Trophoblast cell (in vitro differentiated cells and primary cell): ENCODE data around the gene FAM117B.
A peak's percentile ranks its signal among the peaks of the same experiment; 100 is the strongest.

Experiments used
- DNase-seq, 2 donors: peaks; one replicate each; pipeline ENCODE4 v3.0.0-alpha.2; 2016
- H2AFZ ChIP-seq: 2 replicates; pipeline ENCODE4 v1.6.1; 2013; ENCODE audit warnings: low read length, moderate library complexity, mild to moderate bottlenecking; ENCODE audit not compliant: insufficient read depth, poor library complexity
- H2AK5ac ChIP-seq: 2 replicates; pipeline ENCODE4 v1.6.1; 2013; ENCODE audit warnings: mild to moderate bottlenecking, low read length
- H2BK120ac ChIP-seq: 2 replicates; pipeline ENCODE4 v1.6.1; 2013; ENCODE audit warnings: low read length, mild to moderate bottlenecking, moderate library complexity; ENCODE audit not compliant: insufficient read depth, poor library complexity
- H2BK12ac ChIP-seq: 2 replicates; pipeline ENCODE4 v1.6.1; 2013; ENCODE audit warnings: mild to moderate bottlenecking, low read length, moderate library complexity
- H2BK5ac ChIP-seq: 2 replicates; pipeline ENCODE4 v1.6.1; 2013; ENCODE audit warnings: low read length, low read depth, moderate library complexity, mild to moderate bottlenecking; ENCODE audit not compliant: poor library complexity
- H3K14ac ChIP-seq: 2 replicates; pipeline ENCODE4 v1.6.1; 2013; ENCODE audit warnings: mild to moderate bottlenecking, low read length
- H3K18ac ChIP-seq: 2 replicates; pipeline ENCODE4 v1.6.1; 2013; ENCODE audit warnings: mild to moderate bottlenecking, low read length
- H3K23ac ChIP-seq: 2 replicates; pipeline ENCODE4 v1.6.1; 2013; ENCODE audit warnings: low read length
- H3K27ac ChIP-seq: 2 replicates; pipeline ENCODE4 v1.5.1; 2013; ENCODE audit warnings: low read depth, mild to moderate bottlenecking, inconsistent platforms, low read length, moderate library complexity
- H3K27me3 ChIP-seq: 2 replicates; pipeline ENCODE4 v1.6.1; 2013; ENCODE audit warnings: inconsistent platforms, mild to moderate bottlenecking, low read length, moderate library complexity; ENCODE audit not compliant: insufficient read depth
- H3K36me3 ChIP-seq, 2 experiments: 1 replicate in 1 of 2; 2 replicates in 1 of 2; pipeline ENCODE4 v1.6.1; 2013; ENCODE audit warnings: low read length in 2 of 2, mild to moderate bottlenecking in 2 of 2, moderate library complexity in 1 of 2; ENCODE audit not compliant: insufficient read depth in 2 of 2, control insufficient read depth in 1 of 2
- H3K4ac ChIP-seq: 2 replicates; pipeline ENCODE4 v1.6.1; 2013; ENCODE audit warnings: low read depth, mild to moderate bottlenecking, low read length, moderate library complexity
- H3K4me1 ChIP-seq, 2 experiments: 1 replicate in 1 of 2; 2 replicates in 1 of 2; pipeline ENCODE4 v1.6.1; 2013; ENCODE audit warnings: low read length in 2 of 2, mild to moderate bottlenecking in 2 of 2, moderate library complexity in 1 of 2; ENCODE audit not compliant: insufficient read depth in 2 of 2, control insufficient read depth in 1 of 2
- H3K4me2 ChIP-seq: 2 replicates; pipeline ENCODE4 v1.6.1; 2013; ENCODE audit warnings: inconsistent platforms, mild to moderate bottlenecking, low read length, moderate library complexity
- H3K4me3 ChIP-seq: 2 replicates; pipeline ENCODE4 v1.5.1; 2013; ENCODE audit warnings: mild to moderate bottlenecking, low read depth, low read length, inconsistent platforms
- H3K79me1 ChIP-seq: one replicate; pipeline ENCODE4 v1.6.1; 2013; ENCODE audit warnings: low read length
- H3K79me2 ChIP-seq: 2 replicates; pipeline ENCODE4 v1.6.1; 2013; ENCODE audit warnings: low read length, mild to moderate bottlenecking; ENCODE audit not compliant: control insufficient read depth, insufficient read depth, poor library complexity
- H3K9ac ChIP-seq: 2 replicates; pipeline ENCODE4 v1.6.1; 2013; ENCODE audit warnings: mild to moderate bottlenecking, low read length
- H3K9me3 ChIP-seq: 2 replicates; pipeline ENCODE4 v1.6.1; 2013; ENCODE audit warnings: low read depth, mild to moderate bottlenecking, control low read depth, inconsistent platforms, low read length; ENCODE audit not compliant: insufficient read depth
- H4K12ac ChIP-seq: 2 replicates; pipeline ENCODE4 v1.6.1; 2013; ENCODE audit warnings: low read depth, mild to moderate bottlenecking, low read length, moderate library complexity
- H4K8ac ChIP-seq: 2 replicates; pipeline ENCODE4 v1.6.1; 2013; ENCODE audit warnings: low read depth, mild to moderate bottlenecking, low read length, moderate library complexity
- H4K91ac ChIP-seq: one replicate; pipeline ENCODE4 v1.6.1; 2013; ENCODE audit warnings: low read depth, mild to moderate bottlenecking, low read length, moderate library complexity
- WGBS: extraction: QIAGEN DNeasy Blood & Tissue Kit; methylation state at CpG from one replicate; pipeline ENCODE4 v1.1.7; 2013; ENCODE audit warnings: missing lambda C conversion rate; ENCODE audit not compliant: insufficient read length, insufficient coverage; ENCODE audit errors: extremely low coverage; 5-methylcytosine and 5-hydroxymethylcytosine counted together

The FAM117B gene

DNA sequence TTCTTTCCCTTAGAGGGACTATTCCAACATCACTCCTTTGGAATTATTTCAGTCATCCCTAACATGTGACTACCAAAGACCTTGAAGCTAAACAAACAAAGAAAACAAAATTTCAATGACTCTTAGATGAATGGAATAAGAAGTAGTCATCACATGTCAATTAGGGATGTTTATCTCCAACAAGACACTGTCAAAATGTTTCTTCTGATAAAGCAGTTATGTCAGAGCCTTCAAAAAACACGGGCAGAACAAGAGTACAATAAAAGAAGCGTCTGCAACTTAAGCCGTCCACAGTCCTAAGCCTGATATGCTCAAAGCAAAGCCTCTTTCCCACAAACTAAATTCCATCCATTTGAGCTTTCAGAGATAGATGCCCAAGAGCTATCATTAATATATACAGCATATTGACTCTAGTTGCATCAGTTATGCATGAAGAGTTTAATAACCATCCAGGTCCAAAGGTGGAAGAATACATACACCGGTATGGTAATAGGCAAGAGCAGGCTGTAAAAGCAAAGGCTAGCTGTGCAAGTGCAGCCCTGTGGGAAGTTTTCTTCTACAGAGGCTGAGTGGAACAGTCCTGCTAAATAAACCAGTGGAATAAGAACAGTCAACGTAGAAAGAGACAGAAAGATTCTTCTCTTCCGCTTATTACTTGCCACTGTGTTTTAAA lies 138.7 kb downstream of the FAM117B start:
- DNase-seq: no peak
- H3K23ac ChIP-seq: no peak overlapping the region
- no peak overlapping the region for H2BK5ac ChIP-seq
- WGBS: no CpG with 5 or more reads among the region's 6 CpGs
- H4K12ac ChIP-seq: no peak overlapping the region
- H4K91ac ChIP-seq: no peak overlapping the region
- no peak overlapping the region for H3K9ac ChIP-seq
- no peak overlapping the region for H3K4me2 ChIP-seq
- no peak overlapping the region for H2AK5ac ChIP-seq
- no peak overlapping the region for H2AFZ ChIP-seq
- H3K14ac ChIP-seq: no peak overlapping the region
- no peak overlapping the region for H2BK120ac ChIP-seq
- no peaks in the 10 kb centered on the region for H3K79me1 ChIP-seq
- no peaks in the 10 kb centered on the region for H3K27me3 ChIP-seq
- no peak overlapping the region for H3K27ac ChIP-seq
- H3K4me3 ChIP-seq: no peak overlapping the region
- H3K4ac ChIP-seq: no peak overlapping the region
- no peak overlapping the region for H4K8ac ChIP-seq
- H2BK12ac ChIP-seq: no peak overlapping the region
- no peak overlapping the region for H3K18ac ChIP-seq
- H3K4me1 ChIP-seq: no peaks in the 10 kb centered on the region
- H3K9me3 ChIP-seq: no peaks in the 10 kb centered on the region
- H3K36me3 ChIP-seq: peaks cover 2 to 5% of the 10 kb centered on the region in 2 experiments
- H3K79me2 ChIP-seq: no peaks in the 10 kb centered on the region

DNA sequence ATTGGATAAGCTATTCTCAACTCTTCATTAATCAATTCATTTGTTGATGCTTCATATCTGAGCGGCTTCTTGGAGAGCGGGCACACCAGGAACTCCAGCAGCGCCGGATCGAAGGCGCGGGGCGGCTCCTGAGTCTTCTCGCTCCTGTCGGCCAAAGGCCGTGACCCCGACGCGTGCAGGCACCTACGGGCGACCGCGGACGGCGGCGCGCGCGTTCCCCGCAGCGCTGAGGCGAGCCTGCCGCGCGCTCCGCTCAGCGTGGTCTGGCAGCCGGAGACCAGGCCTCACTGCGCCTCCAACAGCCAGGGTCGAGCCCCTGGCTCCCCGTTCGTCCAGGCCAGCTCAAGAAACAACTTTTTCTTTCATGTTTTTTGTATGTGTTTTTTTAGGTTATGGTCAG lies 139.3 kb downstream of the FAM117B start:
- H3K9ac ChIP-seq: no peak overlapping the region
- H3K36me3 ChIP-seq: peaks cover 2 to 5% of the 10 kb centered on the region in 2 experiments
- no peak overlapping the region for H4K91ac ChIP-seq
- no peak overlapping the region for H4K12ac ChIP-seq
- no peak overlapping the region for H3K4me2 ChIP-seq
- H3K9me3 ChIP-seq: no peaks in the 10 kb centered on the region
- peak in 1 of 2 donors; percentile 36 for DNase-seq
- no peak overlapping the region for H2BK5ac ChIP-seq
- no peak overlapping the region for H3K27ac ChIP-seq
- H3K79me1 ChIP-seq: no peaks in the 10 kb centered on the region
- no peak overlapping the region for H2AFZ ChIP-seq
- H3K14ac ChIP-seq: no peak overlapping the region
- no peak overlapping the region for H2BK12ac ChIP-seq
- no CpG with 5 or more reads among the region's 37 CpGs for WGBS
- no peak overlapping the region for H2AK5ac ChIP-seq
- no peaks in the 10 kb centered on the region for H3K79me2 ChIP-seq
- H3K4me1 ChIP-seq: no peaks in the 10 kb centered on the region
- H3K4me3 ChIP-seq: no peak overlapping the region
- H3K4ac ChIP-seq: no peak overlapping the region
- H3K27me3 ChIP-seq: no peaks in the 10 kb centered on the region
- H4K8ac ChIP-seq: no peak overlapping the region
- H2BK120ac ChIP-seq: no peak overlapping the region
- H3K23ac ChIP-seq: no peak overlapping the region
- no peak overlapping the region for H3K18ac ChIP-seq

DNA sequence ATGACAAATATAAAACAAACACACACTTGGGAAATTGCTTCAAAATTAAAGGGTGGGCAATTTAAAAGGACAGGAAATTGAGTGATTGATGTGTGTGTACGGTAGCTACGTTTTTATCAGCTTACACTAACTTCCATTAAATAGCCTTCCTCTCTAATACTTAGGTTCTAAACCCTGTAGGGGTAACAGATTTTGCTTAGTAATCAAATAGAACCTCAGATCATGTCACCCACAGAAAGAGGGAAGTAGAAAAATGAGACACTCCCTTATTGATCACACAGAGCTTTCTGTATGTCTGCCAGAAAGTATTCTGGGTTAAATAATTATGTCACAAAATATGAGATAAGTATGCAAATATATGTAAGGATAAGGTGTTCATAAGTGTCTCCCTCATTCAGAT lies 143.4 kb downstream of the FAM117B start:
- Histone ChIP-seq H4K8ac (no peak overlapping the region), H3K4me3 (no peak overlapping the region), H2BK5ac (no peak overlapping the region), H3K27ac (no peak overlapping the region), H3K14ac (no peak overlapping the region), H3K4me1 (no peaks in the 10 kb centered on the region), H2BK120ac (no peak overlapping the region), H3K23ac (no peak overlapping the region), H3K18ac (no peak overlapping the region), H2AFZ (no peak overlapping the region), H2AK5ac (no peak overlapping the region), H3K27me3 (no peaks in the 10 kb centered on the region), H3K9me3 (no peaks in the 10 kb centered on the region), H3K4me2 (no peak overlapping the region), H3K4ac (no peak overlapping the region), H3K79me2 (no peaks in the 10 kb centered on the region), H2BK12ac (no peak overlapping the region), H3K9ac (no peak overlapping the region), H3K36me3 (peaks cover 2 to 3% of the 10 kb centered on the region in 2 experiments), H4K12ac (no peak overlapping the region), H3K79me1 (no peaks in the 10 kb centered on the region), H4K91ac (no peak overlapping the region)
- whole genome bisulfite sequencing: no CpG with 5 or more reads among the region's 2 CpGs
- no peak for DNase-seq

DNA sequence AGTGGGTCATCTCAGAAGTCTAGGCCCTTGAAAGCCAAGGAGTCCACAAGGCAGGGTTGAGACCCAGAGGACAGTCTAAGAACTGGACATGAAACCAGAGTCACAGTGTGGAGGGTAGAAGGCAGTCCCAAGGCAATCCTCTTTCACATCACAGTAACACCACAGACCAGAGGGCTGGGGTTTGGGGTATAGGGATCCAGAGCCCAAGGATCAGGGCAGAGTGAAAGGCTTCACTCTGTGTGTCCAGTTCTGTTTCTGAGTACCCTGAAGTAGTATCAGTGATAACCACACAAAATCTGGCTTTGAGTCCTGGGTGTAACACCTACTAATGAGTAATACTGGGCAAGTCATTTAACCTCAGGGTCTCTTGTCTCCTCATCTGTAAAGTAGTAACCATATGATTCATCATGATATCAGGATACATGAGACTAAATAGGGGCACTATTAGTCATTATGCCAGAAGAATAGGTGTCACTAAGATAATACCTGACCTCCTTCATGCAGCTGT lies 145.8 kb downstream of the FAM117B start:
- peak; percentile 45 to 82 for DNase-seq
- Histone ChIP-seq H3K36me3 (no peaks in the 10 kb centered on the region), H2AK5ac (no peak overlapping the region)

More for the DNA sequence above, 145.8 kb downstream of the FAM117B start:
- H4K91ac ChIP-seq: no peak overlapping the region
- H3K4me1 ChIP-seq: no peaks in the 10 kb centered on the region
- H3K9ac ChIP-seq: no peak overlapping the region
- no peak overlapping the region for H3K18ac ChIP-seq
- no peak overlapping the region for H2BK12ac ChIP-seq
- H3K79me2 ChIP-seq: no peaks in the 10 kb centered on the region
- H4K12ac ChIP-seq: no peak overlapping the region
- no peak overlapping the region for H2BK120ac ChIP-seq
- no peaks in the 10 kb centered on the region for H3K79me1 ChIP-seq
- H2AFZ ChIP-seq: no peak overlapping the region
- no peak overlapping the region for H3K23ac ChIP-seq
- H3K27ac ChIP-seq: no peak overlapping the region
- no peak overlapping the region for H3K4ac ChIP-seq
- H3K4me2 ChIP-seq: no peak overlapping the region
- no peaks in the 10 kb centered on the region for H3K9me3 ChIP-seq
- H2BK5ac ChIP-seq: no peak overlapping the region
- H3K4me3 ChIP-seq: no peak overlapping the region
- H3K27me3 ChIP-seq: no peaks in the 10 kb centered on the region
- H4K8ac ChIP-seq: no peak overlapping the region
- no peak overlapping the region for H3K14ac ChIP-seq
